Testis (tissue), 2 donors: ENCODE results near the gene MTERF2.

Experiments
- CTCF ChIP-seq, 3 experiments: fragments of 450-650 bp in 2 of 3; fragments of 200-600 bp in 1 of 3; sonication (generic) in 1 of 3; IDR thresholded peaks; one replicate each; pipeline ENCODE4 v1.5.1; 2016 to 2019; ENCODE audit warnings: antibody characterized with exemption in 3 of 3, mild to moderate bottlenecking in 2 of 3, moderate library complexity in 1 of 3
- POLR2A ChIP-seq: fragments of 450-650 bp; IDR thresholded peaks from one replicate; pipeline ENCODE4 v1.6.1; 2017; ENCODE audit warnings: antibody characterized with exemption, mild to moderate bottlenecking, moderate library complexity

GRCh38 chr12:107007411-107007810 is 20.5 kb upstream of the MTERF2 start:
- TF ChIP-seq POLR2A, result no peak
- TF ChIP-seq CTCF (IDR thresholded peaks at IDR 0.05), result no peak
